NCI-H146 treated with DMSO at 0.1 percent for 48 hours (cell line): Measurements from ENCODE around the gene GPR173.

Experiments
- DNase-seq: peaks from one replicate; lab custom pipeline; 2025; ENCODE audit not compliant: unreplicated experiment; lab: John Stamatoyannopoulos, UW

The GPR173 gene

DNA sequence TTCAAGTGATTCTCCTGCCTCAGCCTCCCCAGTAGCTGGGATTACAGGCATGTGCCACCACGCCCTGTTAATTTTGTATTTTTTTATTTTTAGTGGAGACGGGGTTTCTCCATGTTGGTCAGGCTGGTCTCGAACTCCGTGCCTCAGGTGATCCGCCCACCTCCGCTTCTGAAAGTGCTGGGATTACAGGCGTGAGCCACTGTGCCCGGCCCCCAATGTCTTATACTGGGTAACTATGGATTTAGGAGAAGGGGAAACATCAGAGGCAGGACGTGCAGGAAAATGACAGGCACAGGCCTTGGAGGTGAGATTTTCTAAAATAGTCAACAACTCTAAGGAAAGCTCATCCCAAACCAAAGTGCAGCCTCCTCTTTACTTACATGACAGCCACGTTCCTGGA, 22.5 kb downstream of the GPR173 start:
- no peak for DNase-seq

DNA sequence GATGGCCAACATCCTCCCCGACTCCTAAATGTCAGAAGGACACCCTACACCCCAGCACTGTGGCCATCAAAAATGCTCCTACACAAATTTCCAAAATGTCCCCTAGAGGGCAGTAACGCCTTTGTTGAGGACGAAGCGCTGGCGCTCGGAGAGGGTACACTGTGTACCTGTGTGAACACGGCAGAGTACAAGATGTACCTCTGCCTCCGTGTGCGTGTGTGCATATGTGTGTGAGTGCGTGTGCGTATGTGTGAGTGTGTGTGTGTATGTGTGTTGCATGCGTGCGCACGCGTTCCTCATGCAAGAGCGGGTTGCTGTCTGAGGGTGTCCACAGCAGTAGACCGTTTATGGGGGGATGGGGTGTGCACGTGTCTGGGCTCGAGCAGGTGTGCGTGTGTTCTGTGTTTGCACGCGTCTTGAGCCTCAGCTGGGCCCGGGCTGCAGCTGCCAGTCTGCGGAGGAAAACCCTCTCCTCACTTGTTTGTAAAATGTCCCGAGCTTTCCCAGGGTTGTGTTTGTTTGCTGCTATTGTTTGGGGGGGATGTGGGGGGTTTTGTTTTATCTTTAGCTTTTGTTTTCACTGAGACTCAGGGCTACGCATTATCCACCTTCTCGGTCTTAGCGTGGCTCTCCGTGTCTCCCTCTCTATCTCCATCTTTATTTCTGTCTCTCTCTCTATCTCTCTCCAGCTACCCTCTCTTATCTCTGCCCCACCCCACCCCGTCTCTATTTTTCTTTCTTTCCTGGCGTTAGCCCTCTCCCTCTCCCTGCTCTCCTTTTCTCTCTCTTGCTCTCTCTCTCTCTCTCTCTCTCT, 23.2 kb downstream of the GPR173 start:
- DNase-seq: peak; percentile 64

DNA sequence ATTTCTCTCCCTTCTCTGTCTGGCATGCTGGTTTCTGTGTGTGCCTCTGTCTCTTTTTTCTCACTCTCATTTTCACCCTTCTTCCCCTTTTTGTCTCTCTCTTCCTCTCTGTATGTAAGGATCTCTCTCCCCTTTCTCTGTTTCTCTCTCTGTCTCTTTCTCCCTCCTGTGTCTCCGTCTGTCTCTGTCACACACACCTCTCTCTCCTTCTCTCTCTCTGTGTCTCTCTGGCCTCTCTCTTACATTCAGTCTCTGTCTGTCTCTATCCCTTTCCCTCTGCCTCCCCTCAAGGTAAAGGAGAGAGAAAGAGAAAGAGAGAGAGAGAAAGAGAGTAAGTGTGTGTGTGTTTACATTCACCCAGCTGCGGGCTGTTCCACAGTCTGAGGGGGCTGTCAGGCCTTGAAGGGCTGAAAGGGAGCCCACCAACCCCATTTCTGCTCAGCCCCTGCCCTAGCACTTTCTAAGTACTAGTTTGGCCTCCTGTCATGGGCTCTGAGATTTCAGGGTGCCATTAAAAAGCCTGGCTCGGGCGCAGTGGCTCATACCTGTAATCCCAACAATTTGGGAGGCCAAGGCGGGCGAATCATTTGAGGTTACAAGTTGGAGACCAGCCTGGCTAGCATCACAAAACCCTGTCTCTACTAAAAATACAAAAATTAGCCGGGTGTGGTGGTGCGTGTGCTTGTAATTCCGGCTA, 24.0 kb downstream of the GPR173 start:
- DNase-seq: no peak

DNA sequence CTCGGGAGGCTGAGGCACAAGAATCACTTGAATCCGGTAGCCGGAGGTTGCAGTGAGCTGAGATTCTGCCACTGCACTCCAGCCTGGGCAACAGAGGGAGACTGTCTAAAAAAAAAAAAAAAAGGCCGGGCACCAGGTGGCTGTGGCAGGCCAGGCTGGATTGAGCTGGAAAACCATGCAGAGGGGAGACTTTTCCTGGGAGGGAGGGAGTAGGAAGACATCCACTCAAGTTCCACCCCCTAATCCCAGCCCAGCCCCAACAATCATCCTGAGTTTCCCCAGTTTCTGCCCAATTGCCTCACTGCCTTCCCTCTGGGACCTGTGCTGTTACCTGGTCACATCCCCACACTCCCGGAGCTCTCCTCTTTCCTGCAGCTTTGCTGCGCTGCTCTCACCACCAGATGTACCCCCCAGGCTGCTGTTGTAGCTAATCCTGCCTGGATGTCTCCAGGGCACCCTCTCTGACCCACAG, 24.6 kb downstream of the GPR173 start:
- peak; percentile 57 for DNase-seq

DNA sequence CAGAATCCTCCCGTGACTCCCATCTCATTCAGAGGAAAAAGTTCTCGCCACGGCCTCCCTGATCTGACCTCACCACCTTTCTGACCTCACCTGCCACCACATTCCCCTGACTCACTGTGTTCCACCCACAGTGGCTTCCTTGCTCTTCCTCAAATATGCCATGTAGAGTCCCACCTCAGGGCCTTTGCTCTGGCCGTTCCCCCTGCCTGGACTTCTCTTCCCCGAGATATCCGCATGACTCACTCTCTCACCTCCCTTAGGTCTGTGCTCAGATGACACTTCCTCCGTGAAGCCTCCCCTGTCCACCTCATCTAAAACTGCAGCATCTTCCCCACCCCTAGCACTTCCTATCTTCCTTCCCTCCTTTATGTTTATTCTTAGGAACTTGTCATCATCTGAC, 26.4 kb downstream of the GPR173 start:
- DNase-seq: no peak

DNA sequence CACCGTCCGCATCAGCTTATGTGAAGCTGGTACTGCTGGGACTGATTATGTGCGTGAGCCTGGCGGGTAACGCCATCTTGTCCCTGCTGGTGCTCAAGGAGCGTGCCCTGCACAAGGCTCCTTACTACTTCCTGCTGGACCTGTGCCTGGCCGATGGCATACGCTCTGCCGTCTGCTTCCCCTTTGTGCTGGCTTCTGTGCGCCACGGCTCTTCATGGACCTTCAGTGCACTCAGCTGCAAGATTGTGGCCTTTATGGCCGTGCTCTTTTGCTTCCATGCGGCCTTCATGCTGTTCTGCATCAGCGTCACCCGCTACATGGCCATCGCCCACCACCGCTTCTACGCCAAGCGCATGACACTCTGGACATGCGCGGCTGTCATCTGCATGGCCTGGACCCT, 28.1 kb downstream of the GPR173 start:
- DNase-seq: no peak

DNA sequence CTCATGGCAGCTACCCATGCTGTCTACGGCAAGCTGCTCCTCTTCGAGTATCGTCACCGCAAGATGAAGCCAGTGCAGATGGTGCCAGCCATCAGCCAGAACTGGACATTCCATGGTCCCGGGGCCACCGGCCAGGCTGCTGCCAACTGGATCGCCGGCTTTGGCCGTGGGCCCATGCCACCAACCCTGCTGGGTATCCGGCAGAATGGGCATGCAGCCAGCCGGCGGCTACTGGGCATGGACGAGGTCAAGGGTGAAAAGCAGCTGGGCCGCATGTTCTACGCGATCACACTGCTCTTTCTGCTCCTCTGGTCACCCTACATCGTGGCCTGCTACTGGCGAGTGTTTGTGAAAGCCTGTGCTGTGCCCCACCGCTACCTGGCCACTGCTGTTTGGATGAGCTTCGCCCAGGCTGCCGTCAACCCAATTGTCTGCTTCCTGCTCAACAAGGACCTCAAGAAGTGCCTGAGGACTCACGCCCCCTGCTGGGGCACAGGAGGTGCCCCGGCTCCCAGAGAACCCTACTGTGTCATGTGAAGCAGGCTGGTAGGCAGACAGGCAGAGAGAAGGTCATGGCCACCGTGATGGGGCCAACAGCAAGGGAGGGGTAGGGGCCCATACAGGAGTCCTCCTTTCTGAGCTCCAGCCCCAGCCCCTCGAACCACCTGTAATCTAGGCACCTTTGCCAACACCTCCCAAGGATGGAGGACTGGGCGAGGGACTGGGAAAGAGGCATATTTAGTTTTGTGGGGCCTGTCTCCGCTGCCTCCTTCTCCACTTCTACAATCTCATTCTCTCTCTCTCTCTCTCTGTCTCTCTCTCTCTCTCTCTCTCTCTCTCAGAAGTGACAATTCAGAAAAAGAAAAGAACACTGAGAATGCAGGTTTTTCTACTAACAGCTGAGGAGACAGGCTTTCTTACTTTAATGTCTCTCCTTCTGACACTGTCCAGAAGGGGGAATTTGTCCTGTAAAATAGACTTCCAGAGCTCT, 28.9 kb downstream of the GPR173 start:
- no peak for DNase-seq

DNA sequence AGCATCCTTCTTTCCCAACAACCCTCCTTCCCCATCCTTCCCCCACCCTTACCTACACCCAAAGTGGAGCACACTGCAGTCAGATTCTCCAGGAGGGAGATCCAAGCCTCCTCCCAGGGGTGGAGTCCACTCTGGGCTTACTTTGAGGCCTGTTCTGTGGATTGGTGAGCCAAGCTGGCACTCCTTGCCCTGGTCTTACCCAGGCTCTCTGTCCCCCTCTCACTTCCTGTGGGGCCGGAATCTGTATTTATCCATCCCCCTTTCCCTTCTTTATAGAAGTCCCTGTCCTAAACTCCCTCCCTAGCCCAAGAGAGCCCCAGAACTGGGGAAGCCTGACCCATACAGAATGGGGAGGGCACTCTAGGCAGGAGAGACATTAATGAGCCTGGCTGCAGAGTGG, 30.4 kb downstream of the GPR173 start:
- DNase-seq: no peak

DNA sequence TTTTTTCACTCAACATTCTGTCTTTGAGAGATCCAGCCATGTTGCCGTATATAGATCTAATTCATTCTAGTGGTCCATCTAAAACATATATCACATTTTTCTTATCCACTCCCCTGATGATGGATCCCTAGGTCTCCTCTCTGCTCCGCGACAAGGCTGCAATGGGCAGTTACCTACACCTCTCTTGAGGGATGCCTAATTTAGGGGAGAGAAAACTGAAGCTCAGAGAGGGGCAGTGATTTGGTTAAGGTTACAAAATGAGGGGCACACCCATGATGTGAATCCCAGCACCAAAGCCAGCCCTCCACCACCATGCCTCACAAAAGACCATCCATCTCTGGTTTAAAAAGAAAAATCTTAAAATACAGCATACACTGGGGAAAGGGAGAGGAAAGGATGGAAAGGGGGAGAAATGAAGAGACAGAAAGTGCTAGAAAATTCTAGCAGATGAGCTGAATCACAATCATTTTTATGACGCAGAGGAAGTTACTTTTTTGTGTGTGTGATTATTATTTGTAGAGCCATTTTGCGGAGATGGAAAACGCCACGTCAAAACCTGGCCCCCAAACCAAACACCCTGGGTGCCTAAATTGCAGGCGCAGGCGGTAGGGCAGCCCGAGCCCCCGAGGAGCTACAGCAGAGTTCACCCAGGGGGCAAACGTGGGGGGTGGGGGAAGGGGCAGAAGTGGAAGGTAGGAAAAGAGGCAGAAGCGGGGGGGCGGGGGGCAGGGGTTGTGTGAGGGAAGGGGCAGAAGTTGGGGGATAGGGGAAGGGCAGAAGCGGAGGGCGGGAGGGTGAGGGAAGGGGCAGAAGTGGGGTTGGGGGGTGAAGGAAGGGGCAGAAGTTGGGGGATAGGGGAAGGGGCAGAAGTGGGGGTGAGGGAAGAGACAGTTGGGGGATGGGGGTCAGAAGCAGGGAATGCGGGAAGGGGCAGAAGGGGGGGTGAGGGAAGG, 32.3 kb downstream of the GPR173 start:
- no peak for DNase-seq

DNA sequence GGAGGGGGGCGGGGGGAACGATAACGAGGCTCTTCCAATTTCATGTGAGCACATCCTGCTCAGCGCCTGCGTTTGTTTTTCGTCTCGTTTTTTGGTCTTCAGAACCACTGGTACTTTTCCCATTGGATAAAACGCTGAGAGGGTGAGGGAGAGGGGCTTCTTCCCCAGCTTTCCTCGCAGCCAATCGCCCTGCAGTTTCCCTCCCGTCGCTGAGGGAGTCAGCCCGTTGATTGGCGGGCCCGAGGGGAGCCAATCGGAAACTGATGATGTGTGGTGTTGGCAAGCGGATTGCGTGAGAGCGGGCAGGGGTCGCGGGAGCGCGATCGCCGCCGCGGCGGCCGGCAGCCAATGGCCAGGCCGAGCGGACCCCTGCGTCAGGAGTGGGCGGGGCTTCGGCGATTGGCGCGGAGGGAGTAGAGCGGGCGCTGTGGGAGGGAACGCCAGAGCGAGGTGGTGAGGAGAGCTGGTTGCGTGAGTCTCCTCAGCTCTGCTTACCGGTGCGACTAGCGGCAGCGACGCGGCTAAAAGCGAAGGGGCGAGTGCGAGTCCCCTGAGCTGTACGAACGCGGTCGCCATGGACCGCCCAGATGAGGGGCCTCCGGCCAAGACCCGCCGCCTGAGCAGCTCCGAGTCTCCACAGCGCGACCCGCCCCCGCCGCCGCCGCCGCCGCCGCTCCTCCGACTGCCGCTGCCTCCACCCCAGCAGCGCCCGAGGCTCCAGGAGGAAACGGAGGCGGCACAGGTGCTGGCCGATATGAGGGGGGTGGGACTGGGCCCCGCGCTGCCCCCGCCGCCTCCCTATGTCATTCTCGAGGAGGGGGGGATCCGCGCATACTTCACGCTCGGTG, 33.6 kb downstream of the GPR173 start, which contains the start of gene TSPYL2:
TSPYL2 (plus strand) TSS at position 443 of the 848 bp plus-strand sequence; CDS start at position 575, 132 bp downstream.
- DNase-seq: peak; percentile 90

DNA sequence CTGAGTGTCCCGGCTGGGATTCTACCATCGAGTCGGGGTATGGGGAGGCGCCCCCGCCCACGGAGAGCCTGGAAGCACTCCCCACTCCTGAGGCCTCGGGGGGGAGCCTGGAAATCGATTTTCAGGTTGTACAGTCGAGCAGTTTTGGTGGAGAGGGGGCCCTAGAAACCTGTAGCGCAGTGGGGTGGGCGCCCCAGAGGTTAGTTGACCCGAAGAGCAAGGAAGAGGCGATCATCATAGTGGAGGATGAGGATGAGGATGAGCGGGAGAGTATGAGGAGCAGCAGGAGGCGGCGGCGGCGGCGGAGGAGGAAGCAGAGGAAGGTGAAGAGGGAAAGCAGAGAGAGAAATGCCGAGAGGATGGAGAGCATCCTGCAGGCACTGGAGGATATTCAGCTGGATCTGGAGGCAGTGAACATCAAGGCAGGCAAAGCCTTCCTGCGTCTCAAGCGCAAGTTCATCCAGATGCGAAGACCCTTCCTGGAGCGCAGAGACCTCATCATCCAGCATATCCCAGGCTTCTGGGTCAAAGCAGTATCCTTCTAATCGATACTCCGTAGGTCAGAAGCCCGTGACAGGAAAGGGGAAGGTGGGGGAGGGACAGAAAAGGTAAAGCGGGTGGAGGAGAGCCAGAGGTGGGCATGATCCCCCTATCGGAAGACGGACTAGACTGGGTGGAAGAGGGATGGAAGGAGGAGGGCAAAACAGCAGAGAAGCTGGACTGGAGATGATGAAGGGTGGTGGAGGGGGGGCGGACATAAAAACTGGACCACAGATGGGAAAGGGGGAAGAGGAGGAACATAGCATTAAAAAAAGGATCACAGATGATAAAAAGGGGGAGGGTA, 34.4 kb downstream of the GPR173 start:
- DNase-seq: no peak

DNA sequence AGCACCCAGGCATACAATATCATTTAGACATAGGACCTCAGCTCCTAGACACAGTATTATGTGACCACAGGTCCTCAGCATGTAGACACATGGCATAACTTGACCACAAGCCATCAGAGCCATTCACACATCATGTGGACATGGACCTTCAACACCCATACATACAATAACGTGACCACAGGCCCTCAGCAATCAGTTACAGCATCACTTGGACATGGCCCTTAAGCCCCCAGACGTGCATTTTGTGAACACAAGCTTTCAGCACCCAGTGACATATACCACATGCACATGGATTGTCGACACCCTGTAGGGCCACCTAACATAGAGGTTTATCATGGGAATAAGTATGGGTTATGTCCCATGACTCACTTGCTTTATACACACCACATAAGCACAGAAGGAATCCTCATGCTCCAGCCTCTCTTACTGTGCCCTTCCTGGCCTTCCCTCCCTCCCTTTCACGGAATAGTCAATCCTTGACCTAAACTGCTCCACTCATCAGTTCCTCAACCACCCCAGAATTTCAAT, 35.5 kb downstream of the GPR173 start:
- DNase-seq: no peak

DNA sequence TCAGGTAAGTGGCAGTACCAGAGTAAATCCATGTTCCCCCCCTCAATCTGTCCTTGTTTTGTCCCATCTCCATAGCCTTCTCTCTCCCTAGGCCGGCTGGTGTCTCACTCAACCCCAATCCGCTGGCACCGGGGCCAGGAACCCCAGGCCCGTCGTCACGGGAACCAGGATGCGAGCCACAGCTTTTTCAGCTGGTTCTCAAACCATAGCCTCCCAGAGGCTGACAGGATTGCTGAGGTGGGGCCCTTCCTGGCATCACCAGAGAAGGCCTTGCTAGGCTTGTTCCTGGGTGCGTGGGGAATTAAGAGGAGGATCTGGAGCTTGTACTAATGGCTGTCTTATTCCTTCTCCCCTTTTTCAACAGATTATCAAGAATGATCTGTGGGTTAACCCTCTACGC, 36.3 kb downstream of the GPR173 start:
- DNase-seq: no peak

DNA sequence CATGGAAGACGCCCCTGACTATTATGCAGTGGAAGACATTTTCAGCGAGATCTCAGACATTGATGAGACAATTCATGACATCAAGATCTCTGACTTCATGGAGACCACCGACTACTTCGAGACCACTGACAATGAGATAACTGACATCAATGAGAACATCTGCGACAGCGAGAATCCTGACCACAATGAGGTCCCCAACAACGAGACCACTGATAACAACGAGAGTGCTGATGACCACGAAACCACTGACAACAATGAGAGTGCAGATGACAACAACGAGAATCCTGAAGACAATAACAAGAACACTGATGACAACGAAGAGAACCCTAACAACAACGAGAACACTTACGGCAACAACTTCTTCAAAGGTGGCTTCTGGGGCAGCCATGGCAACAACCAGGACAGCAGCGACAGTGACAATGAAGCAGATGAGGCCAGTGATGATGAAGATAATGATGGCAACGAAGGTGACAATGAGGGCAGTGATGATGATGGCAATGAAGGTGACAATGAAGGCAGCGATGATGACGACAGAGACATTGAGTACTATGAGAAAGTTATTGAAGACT, 37.2 kb downstream of the GPR173 start:
- no peak for DNase-seq

DNA sequence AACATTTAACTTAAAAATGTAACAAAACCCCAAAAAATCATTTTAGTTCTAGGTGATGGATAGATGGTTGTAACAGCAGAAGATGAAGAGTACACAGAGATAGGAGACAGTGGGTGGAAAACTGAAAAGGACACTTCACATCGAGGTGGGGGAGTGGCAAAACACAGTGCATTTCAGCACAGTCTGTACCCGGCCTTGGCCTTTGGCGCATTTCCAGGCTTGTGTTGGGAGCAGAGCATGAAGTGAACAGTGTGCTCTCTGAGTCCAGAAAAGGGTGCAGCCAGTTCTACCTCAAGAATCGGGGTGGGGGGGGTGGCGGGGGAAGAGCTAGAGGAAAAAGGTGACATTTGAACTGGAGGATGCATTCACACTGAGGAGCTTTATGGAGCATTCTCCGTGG, 37.9 kb downstream of the GPR173 start:
- DNase-seq: no peak

DNA sequence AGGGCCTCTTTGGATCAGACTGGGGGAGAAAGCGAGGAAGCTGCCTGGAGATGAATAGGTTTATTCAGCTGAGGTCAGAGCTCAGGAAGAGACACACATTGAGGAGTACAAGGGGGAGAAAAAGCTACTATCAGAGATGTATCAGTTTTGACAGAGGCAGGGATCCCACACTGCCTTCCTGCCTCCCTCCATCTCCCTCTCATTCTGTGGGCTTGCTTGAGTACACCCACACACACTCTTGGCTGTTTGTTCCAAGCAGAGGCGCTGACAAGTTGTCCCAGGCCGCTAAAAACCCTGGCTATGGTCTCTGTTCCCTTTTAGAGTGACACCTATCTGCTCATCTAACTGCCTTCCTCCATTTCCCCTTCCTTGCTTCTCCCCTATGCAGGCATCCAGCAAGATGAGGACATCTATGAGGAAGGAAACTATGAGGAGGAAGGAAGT, 38.8 kb downstream of the GPR173 start:
- DNase-seq: no peak

DNA sequence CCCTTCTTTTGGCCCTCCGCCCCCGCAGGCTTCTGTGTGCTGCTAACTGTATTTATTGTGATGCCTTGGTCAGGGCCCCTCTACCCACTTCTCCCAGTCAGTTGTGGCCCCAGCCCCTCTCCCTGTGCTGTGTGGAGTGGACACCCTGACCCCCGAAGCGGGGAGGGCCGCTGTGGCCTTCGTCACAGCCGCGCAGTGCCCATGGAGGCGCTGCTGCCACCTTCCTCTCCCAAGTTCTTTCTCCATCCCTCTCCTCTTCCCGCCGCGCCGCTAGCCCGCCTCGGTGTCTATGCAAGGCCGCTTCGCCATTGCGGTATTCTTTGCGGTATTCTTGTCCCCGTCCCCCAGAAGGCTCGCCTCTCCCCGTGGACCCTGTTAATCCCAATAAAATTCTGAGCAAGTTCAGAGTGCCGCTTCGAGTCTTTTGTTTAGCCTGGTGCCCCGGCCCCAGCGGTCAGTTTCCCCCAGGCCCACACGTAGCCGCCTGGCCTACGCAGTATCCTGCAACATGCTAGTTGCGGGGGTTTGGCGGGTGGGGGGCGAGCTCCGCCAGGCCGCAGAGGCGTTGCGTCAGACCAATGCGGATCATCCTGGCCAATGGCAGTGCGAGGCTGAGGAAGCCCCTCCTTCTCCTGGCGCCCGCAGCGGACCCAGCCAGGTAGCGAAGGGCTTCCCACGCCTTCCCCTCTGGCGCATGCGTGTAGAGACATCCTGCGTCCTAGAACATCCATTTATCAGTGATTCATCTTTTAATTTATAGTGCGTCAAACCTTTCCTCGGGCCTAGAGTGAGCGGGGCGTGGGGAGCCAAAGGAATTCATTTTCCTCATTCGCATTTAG, 39.8 kb downstream of the GPR173 start:
- DNase-seq: peak; percentile 40
